HepG2 (cell line): ENCODE measurements around the gene LYRM1. TPM values are rescaled to one million over a fixed set of nuclear protein-coding genes. Genes with fewer than 3 reads are reported as not detected.

Experiments
- ATAC-seq: fragments of 200-7000 bp; cut with Tn5 transposase; 3 replicates; pipeline ENCODE4 v1.9.1; 2020; ENCODE audit warnings: mild to moderate bottlenecking, moderate library complexity
- BruUV-seq: library from RNA; stranded (reverse); fragments of 400-500 nt; replicated peaks from 2 replicates; lab custom pipeline; 2021; lab: Mats Ljungman, UMichigan
- CTCF ChIA-PET: fragments of 300-600 bp; formaldehyde crosslinking; extraction: SDS; loops from one replicate; lab custom pipeline; 2021; ENCODE audit warnings: low total read pairs, inconsistent platforms, low intra/inter-chr PET ratio; lab: Yijun Ruan, JAX
- POLR2A ChIA-PET: fragments of 350-600 bp; sonication (Branson Sonifier 250); formaldehyde crosslinking; loops from one replicate; lab custom pipeline; 2020; ENCODE audit warnings: antibody characterized with exemption, inconsistent platforms; lab: Yijun Ruan, JAX
- DNase-seq: peaks from one replicate; pipeline ENCODE4 v3.0.0-alpha.2; 2015; ENCODE audit warnings: low spot score
- FAIRE-seq: peaks from 3 replicates; lab custom pipeline; 2011; peaks lifted over from hg19 to GRCh38; lab: Jason Lieb, UNC
- H2AFZ ChIP-seq: one replicate; pipeline ENCODE4 v1.6.1; 2011; ENCODE audit warnings: low read length, inconsistent platforms
- H3K27ac ChIP-seq: fragments of 300-600 bp; 3 replicates; pipeline ENCODE4 v1.8.0; 2011; ENCODE audit warnings: mixed run types, mild to moderate bottlenecking, mixed read lengths, low read length, inconsistent platforms; ENCODE audit not compliant: insufficient read depth; ENCODE audit errors: extremely low read length
- H3K27me3 ChIP-seq, 2 experiments: fragments of 200-600 bp in 1 of 2; 2 replicates in 1 of 2; 3 replicates in 1 of 2; pipeline versions ENCODE4 v1.6.0 to v1.8.0; 2011; ENCODE audit warnings: low read length in 2 of 2, mild to moderate bottlenecking in 2 of 2, moderate library complexity in 2 of 2, inconsistent platforms in 1 of 2; ENCODE audit not compliant: insufficient read depth in 2 of 2, control insufficient read depth in 1 of 2
- H3K36me3 ChIP-seq, 2 experiments: fragments of 200-600 bp in 1 of 2; replicated peaks in 1 of 2; 2 replicates in 1 of 2; 3 replicates in 1 of 2; pipeline versions ENCODE4 v1.5.1 to v1.8.0; 2011; ENCODE audit warnings: low read length in 2 of 2, inconsistent platforms in 1 of 2; ENCODE audit not compliant: insufficient read depth in 2 of 2, control insufficient read depth in 1 of 2
- H3K4me1 ChIP-seq: 2 replicates; pipeline ENCODE4 v1.5.1; 2012; ENCODE audit warnings: low read length, inconsistent platforms; ENCODE audit not compliant: insufficient read depth
- H3K4me2 ChIP-seq: 2 replicates; pipeline ENCODE4 v1.6.0; 2011; ENCODE audit warnings: low read depth, low read length, inconsistent platforms
- H3K4me3 ChIP-seq, 3 experiments: fragments of 200-600 bp in 1 of 3; sonication (generic), shearing (Covaris generic) in 1 of 3; replicated peaks in 1 of 3; 2 replicates each; pipeline ENCODE4 v1.5.1; 2011 to 2016; ENCODE audit warnings: low read length in 3 of 3, inconsistent platforms in 2 of 3, low read depth in 2 of 3, mild to moderate bottlenecking in 2 of 3, control low read depth in 1 of 3, mixed read lengths in 1 of 3; ENCODE audit not compliant: insufficient read depth in 1 of 3
- H3K79me2 ChIP-seq: one replicate; pipeline ENCODE4 v1.6.1; 2011; ENCODE audit warnings: low read length, inconsistent platforms; ENCODE audit not compliant: insufficient read depth
- H3K9ac ChIP-seq: 2 replicates; pipeline ENCODE4 v1.6.0; 2011; ENCODE audit warnings: mild to moderate bottlenecking, low read depth, low read length, inconsistent platforms; ENCODE audit not compliant: insufficient read depth
- H3K9me3 ChIP-seq: 2 replicates; pipeline ENCODE4 v1.5.1; 2012; ENCODE audit warnings: mild to moderate bottlenecking, low read length
- H4K20me1 ChIP-seq: 2 replicates; pipeline ENCODE4 v1.6.0; 2011; ENCODE audit warnings: inconsistent platforms, mild to moderate bottlenecking, low read length, moderate library complexity; ENCODE audit not compliant: insufficient read depth
- ARID2 ChIP-seq: sonication (generic); formaldehyde crosslinking; IDR thresholded peaks from 2 replicates; pipeline ENCODE4 v1.8.1; 2022; ENCODE audit warnings: mild to moderate bottlenecking, missing genetic modification reagents, borderline replicate concordance
- KDM2A ChIP-seq: sonication (generic); formaldehyde crosslinking; IDR thresholded peaks from 2 replicates; pipeline ENCODE4 v1.4.0; 2020; ENCODE audit warnings: low read depth, missing genetic modification reagents, borderline replicate concordance
- POLR2A ChIP-seq, 2 experiments: IDR thresholded peaks; 2 replicates each; pipeline ENCODE4 v1.6.1; 2011; ENCODE audit warnings: low read depth in 2 of 2, low read length in 2 of 2, mild to moderate bottlenecking in 1 of 2, moderate library complexity in 1 of 2; ENCODE audit not compliant: insufficient read depth in 1 of 2
- POLR2AphosphoS5 ChIP-seq: IDR thresholded peaks from 2 replicates; pipeline ENCODE4 v1.6.1; 2012; ENCODE audit warnings: low read depth, low read length
- RARG ChIP-seq: sonication (generic); formaldehyde crosslinking; IDR thresholded peaks from 2 replicates; pipeline ENCODE4 v1.4.0; 2020; ENCODE audit warnings: low read depth, mild to moderate bottlenecking, missing genetic modification reagents
- SP5 ChIP-seq: IDR thresholded peaks from 2 replicates; pipeline ENCODE4 v1.6.1; 2016; ENCODE audit warnings: low read depth, borderline replicate concordance
- ZBTB8A ChIP-seq: sonication (generic); formaldehyde crosslinking; IDR thresholded peaks from 2 replicates; pipeline ENCODE4 v1.4.0; 2020; ENCODE audit warnings: mild to moderate bottlenecking, low read depth, missing genetic modification reagents, borderline replicate concordance
- ZNF678 ChIP-seq: sonication (generic); formaldehyde crosslinking; IDR thresholded peaks from 2 replicates; pipeline ENCODE4 v1.4.0; 2020; ENCODE audit warnings: mild to moderate bottlenecking, missing genetic modification reagents
- ZZZ3 ChIP-seq: sonication (generic); formaldehyde crosslinking; IDR thresholded peaks from 2 replicates; pipeline ENCODE4 v1.4.0; 2020; ENCODE audit warnings: missing genetic modification reagents, mild to moderate bottlenecking, borderline replicate concordance
- WGBS: methylation state at CpG from one replicate; pipeline ENCODE4 v1.1.6; 2017; ENCODE audit warnings: low lambda C conversion rate; 5-methylcytosine and 5-hydroxymethylcytosine counted together
- in situ Hi-C: cut with HindIII; loops from 2 replicates; pipeline ENCODE4 v1.10.0; 2017; ENCODE audit warnings: low pct_unique_long_range_greater_than_20kb; ENCODE audit not compliant: extremely low pct_ligation_motif_present
- intact Hi-C: fragments of 100-400 bp; cut with micrococcal nuclease; formaldehyde crosslinking; loops from one replicate; pipeline ENCODE4 v1.10.0; 2022; ENCODE audit not compliant: unreplicated experiment
- polyA plus RNA-seq, 8 experiments: library from polyadenylated mRNA; depleted of rRNA in 3 of 8; stranded (reverse) in 7 of 8; unstranded in 1 of 8; fragments of >200 nt; fragmentation: Illumina TruSeq in 4 of 8; extraction: Trizol in 4 of 8; gene quantifications; 2 replicates each; pipeline versions ENCODE4 v1.2.1 to v1.2.3, GENCODE V29; 2011 to 2016; ENCODE audit warnings: low read depth in 4 of 8, missing spikeins in 1 of 8, mixed read lengths in 1 of 8; ENCODE audit not compliant: insufficient read depth in 1 of 8
- total RNA-seq, 5 experiments: library from RNA; depleted of rRNA; stranded (reverse); fragments of >200 nt; fragmentation: Illumina TruSeq; extraction: Trizol; gene quantifications; 2 replicates each; pipeline ENCODE4 v1.2.3, GENCODE V29; 2016; ENCODE audit warnings: low read depth in 1 of 5
- TF ChIP-seq, protein P1 (sequence below): sonication (generic); formaldehyde crosslinking; IDR thresholded peaks from 2 replicates; pipeline ENCODE4 v1.4.0; 2020; ENCODE audit warnings: missing genetic modification reagents
- TF ChIP-seq, protein P2 (sequence below): sonication (generic); formaldehyde crosslinking; IDR thresholded peaks from 2 replicates; pipeline ENCODE4 v1.5.1; 2020; ENCODE audit warnings: missing genetic modification reagents, mild to moderate bottlenecking, borderline replicate concordance
- TF ChIP-seq, protein P3 (sequence below): sonication (generic); formaldehyde crosslinking; IDR thresholded peaks from 2 replicates; pipeline ENCODE4 v1.4.0; 2020; ENCODE audit warnings: missing genetic modification reagents, borderline replicate concordance

Gene LYRM1
- total and polyA plus RNA-seq, 2 of the 13 experiments (the other 11 are each of a cell fraction or from before 2014, with no cell fraction given) = 59.2 to 82.6 TPM

DNA sequence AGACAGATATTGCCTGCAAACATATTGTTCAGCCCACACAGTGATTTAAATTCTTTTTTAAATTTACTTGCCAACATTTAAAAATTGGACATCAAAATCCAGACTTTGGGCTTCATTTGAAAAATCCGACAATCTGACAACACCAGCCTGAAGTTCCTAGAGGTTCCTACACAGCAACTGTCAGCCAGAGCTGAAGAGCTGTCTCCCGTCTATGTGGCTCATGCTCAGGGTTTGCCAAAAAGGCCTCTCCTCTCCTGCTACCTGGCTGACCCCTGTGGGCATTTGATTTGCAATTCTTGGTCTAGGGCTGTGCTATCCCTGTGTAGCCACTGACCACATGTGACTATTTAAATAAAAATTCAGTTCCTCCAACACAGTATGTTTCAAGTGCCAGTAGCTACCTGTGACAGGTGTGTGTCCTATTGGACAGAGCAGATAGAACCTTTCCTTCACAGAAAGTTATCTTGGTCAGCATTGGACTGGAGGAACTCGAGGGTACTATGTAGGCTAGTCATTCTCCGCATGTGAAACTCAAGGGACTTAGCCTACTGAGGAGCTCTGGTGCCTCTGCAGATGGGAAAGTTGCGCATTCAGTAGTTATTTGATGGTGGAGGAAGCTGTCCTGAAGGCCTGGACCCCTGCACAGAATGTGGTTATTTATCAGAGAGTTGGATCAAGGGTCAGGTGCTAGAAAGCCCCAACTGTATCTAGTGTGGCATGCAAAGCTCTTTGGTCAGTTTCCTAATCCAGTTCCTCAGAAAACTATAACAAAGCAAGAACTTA lies 2.7 kb downstream of the LYRM1 start:
- peak overlapping the region; percentile 0; the same call in 1 of the 2 replicates for H3K4me2 ChIP-seq
- H3K4me1 ChIP-seq = peaks cover 71% of the 10 kb centered on the region
- no peak overlapping the region for H2AFZ ChIP-seq
- H4K20me1 ChIP-seq = peaks cover 9% of the 10 kb centered on the region; the same call in 1 of the 2 replicates
- intact Hi-C loops = no loop called here
- no peaks in the 10 kb centered on the region; a peak in 1 of 5 replicates for H3K27me3 ChIP-seq
- H3K27ac ChIP-seq = no peak overlapping the region
- no peak overlapping the region for H3K9ac ChIP-seq
- H3K9me3 ChIP-seq = no peaks in the 10 kb centered on the region
- no peak for FAIRE-seq
- in situ Hi-C loops = no loop called here
- ChIA-PET CTCF (no interaction called here), POLR2A (no interaction called here)
- H3K79me2 ChIP-seq = peaks cover 48% of the 10 kb centered on the region
- 89% methylated on average over 5 of the region's 5 CpGs for WGBS
- no peak overlapping the region for H3K4me3 ChIP-seq
- no TSS peak for BruUV-seq
- H3K36me3 ChIP-seq = no peaks in the 10 kb centered on the region; a peak in 1 of 5 replicates
- DNase-seq = no peak
- no peak for ATAC-seq
- TF ChIP-seq, protein P1, sequence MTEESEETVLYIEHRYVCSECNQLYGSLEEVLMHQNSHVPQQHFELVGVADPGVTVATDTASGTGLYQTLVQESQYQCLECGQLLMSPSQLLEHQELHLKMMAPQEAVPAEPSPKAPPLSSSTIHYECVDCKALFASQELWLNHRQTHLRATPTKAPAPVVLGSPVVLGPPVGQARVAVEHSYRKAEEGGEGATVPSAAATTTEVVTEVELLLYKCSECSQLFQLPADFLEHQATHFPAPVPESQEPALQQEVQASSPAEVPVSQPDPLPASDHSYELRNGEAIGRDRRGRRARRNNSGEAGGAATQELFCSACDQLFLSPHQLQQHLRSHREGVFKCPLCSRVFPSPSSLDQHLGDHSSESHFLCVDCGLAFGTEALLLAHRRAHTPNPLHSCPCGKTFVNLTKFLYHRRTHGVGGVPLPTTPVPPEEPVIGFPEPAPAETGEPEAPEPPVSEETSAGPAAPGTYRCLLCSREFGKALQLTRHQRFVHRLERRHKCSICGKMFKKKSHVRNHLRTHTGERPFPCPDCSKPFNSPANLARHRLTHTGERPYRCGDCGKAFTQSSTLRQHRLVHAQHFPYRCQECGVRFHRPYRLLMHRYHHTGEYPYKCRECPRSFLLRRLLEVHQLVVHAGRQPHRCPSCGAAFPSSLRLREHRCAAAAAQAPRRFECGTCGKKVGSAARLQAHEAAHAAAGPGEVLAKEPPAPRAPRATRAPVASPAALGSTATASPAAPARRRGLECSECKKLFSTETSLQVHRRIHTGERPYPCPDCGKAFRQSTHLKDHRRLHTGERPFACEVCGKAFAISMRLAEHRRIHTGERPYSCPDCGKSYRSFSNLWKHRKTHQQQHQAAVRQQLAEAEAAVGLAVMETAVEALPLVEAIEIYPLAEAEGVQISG (CRISPR knock-in tag) = 0 out of 2 replicates have a peak, but pooled peaks have one; percentile 31
- TF ChIP-seq, protein P2, sequence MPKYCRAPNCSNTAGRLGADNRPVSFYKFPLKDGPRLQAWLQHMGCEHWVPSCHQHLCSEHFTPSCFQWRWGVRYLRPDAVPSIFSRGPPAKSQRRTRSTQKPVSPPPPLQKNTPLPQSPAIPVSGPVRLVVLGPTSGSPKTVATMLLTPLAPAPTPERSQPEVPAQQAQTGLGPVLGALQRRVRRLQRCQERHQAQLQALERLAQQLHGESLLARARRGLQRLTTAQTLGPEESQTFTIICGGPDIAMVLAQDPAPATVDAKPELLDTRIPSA = no peak
- 0 out of 2 replicates have a peak, but pooled peaks have one; percentile 32 for TF ChIP-seq POLR2AphosphoS5
- no peak for TF ChIP-seq RARG (CRISPR knock-in tag)
- TF ChIP-seq SP5 (CRISPR knock-in tag) = no peak
- 0 out of 2 replicates have a peak, but pooled peaks have one; percentile 6 for TF ChIP-seq KDM2A
- TF ChIP-seq, protein P3, sequence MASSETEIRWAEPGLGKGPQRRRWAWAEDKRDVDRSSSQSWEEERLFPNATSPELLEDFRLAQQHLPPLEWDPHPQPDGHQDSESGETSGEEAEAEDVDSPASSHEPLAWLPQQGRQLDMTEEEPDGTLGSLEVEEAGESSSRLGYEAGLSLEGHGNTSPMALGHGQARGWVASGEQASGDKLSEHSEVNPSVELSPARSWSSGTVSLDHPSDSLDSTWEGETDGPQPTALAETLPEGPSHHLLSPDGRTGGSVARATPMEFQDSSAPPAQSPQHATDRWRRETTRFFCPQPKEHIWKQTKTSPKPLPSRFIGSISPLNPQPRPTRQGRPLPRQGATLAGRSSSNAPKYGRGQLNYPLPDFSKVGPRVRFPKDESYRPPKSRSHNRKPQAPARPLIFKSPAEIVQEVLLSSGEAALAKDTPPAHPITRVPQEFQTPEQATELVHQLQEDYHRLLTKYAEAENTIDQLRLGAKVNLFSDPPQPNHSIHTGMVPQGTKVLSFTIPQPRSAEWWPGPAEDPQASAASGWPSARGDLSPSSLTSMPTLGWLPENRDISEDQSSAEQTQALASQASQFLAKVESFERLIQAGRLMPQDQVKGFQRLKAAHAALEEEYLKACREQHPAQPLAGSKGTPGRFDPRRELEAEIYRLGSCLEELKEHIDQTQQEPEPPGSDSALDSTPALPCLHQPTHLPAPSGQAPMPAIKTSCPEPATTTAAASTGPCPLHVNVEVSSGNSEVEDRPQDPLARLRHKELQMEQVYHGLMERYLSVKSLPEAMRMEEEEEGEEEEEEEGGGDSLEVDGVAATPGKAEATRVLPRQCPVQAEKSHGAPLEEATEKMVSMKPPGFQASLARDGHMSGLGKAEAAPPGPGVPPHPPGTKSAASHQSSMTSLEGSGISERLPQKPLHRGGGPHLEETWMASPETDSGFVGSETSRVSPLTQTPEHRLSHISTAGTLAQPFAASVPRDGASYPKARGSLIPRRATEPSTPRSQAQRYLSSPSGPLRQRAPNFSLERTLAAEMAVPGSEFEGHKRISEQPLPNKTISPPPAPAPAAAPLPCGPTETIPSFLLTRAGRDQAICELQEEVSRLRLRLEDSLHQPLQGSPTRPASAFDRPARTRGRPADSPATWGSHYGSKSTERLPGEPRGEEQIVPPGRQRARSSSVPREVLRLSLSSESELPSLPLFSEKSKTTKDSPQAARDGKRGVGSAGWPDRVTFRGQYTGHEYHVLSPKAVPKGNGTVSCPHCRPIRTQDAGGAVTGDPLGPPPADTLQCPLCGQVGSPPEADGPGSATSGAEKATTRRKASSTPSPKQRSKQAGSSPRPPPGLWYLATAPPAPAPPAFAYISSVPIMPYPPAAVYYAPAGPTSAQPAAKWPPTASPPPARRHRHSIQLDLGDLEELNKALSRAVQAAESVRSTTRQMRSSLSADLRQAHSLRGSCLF (CRISPR knock-in tag) = no peak
- peak in 1 of 2 experiments; percentile 24; a peak in 1 of 4 replicates for TF ChIP-seq POLR2A (IDR thresholded peaks at IDR 0.05; ENCODE audit: insufficient read depth in 1 of 2, low read depth in 2 of 2, low read length in 2 of 2)
- TF ChIP-seq ZZZ3 (CRISPR knock-in tag) = 0 out of 2 replicates have a peak, but pooled peaks have one; percentile 33
- TF ChIP-seq ZBTB8A (CRISPR knock-in tag) = no peak
- TF ChIP-seq ARID2 (CRISPR knock-in tag) = 0 out of 2 replicates have a peak, but pooled peaks have one; percentile 27
- 0 out of 2 replicates have a peak, but pooled peaks have one; percentile 42 for TF ChIP-seq ZNF678 (CRISPR knock-in tag)
